AG08396 (cell line): ENCODE results near the gene CNTN4.
"Not testable (repeated sequence)": the region's sequence is repeated elsewhere in the genome, so short reads cannot be mapped to it uniquely, and the experiment has no call there.

Experiments
- DNase-seq: peaks from one replicate; pipeline ENCODE4 v3.0.0; 2012; ENCODE audit warnings: low spot score, mixed read lengths

The CNTN4 gene

DNA sequence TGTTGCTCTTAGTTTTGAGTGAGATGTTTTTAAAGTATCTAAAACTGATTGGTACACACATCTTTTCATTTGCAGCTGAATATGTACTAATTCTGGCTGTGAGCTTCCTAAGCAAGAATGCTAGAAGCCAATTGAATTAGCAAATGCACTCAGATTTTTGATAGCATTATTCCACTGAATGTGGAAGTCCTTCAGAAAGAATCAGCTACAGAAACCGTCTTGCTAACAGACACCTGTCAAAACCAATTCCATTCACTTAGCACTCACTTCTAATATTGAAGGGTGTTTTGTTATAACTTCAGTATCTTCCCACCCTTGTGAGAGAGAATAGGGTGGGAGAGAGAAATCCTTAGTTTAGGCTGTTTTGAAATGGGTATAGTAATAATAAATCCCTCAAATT lies 693.8 kb downstream of the CNTN4 start:
- DNase-seq = no peak

DNA sequence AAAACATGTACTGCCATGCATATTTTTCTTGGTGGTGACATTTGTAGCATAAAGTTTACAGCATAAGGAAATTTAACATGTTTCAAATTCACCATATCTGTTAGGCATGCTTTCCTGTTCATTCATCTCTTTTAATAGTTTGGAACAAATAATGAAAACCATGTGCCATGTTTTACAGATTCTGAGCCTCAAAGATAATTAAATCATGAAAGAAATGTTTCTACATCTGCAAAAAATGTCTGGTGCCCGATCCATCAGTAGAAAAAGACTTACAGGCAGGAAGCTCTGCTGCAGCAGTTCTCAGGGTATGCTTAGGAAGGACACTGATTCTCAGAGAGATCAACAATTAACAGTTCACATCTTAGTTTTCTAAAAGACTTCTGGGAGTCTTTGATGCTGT lies 695.3 kb downstream of the CNTN4 start:
- DNase-seq = no peak

- DNase-seq = no peak
These were observed 703.8 kb downstream of the CNTN4 start for GRCh38 chr3:2802429-2802828.

- no peak for DNase-seq
These were observed 708.8 kb downstream of the CNTN4 start for GRCh38 chr3:2807514-2807913.

DNA sequence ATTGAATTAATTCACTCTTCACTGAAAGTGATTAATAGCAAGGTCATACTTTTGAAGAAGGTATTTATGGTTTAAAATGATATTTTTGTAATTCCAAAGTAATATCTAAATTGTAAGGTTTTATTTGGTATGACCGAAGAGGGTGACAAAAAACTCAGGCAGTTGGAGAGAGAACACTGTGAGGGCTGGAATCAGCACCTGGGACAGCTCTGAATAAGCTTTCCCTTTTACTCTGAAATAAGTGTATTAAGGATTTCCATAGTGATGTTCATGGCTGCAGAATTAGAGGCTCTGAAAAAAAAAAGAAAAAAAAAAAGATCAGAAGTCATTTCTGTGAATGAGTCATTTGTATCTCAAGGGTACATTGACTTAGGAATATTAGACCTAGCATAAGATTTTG lies 712.1 kb downstream of the CNTN4 start:
- DNase-seq = no peak

DNA sequence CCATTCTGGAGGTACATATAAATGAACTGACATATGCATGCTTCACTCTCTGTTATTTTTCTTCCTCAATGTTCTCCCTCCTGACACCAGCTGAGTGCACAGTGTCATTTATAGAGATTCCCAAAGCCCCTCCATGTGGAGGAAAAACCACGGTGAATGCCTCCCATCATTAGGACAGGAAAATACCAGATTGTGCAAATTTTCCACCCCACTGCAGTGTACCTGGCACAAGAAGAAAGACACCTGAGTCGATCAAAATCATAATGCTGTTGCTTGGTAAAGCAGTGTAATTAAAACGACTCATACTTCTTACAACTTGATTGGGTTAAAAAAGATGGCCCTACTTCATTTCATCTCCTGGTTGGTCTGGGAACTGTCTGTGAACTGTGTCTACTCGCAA lies 720.9 kb downstream of the CNTN4 start:
- DNase-seq = no peak

DNA sequence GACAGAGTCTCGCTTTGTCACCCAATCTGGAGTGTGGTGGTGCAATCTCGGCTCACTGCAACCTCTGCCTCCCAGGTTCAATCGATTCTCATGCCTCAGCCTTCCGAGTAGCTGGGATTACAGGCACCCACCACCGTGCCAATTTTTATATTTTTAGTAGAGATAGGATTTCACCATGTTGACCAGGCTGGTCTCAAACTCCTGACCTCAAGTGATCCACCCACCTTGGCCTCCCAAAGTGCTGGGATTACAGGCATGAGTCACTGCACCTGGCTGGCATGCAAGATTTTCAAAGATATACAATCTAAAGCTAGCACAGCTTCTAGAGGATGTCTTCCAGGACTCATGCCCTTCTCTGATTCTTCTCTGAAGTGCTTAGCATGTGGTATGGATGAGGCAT lies 722.3 kb downstream of the CNTN4 start:
- DNase-seq = not testable (repeated sequence)

- no peak for DNase-seq
These were observed 723.9 kb downstream of the CNTN4 start for GRCh38 chr3:2822611-2823010.

- DNase-seq = no peak
These were observed 724.4 kb downstream of the CNTN4 start for GRCh38 chr3:2823031-2823430.

- DNase-seq = no peak
These were observed 725.0 kb downstream of the CNTN4 start for GRCh38 chr3:2823437-2824211.

DNA sequence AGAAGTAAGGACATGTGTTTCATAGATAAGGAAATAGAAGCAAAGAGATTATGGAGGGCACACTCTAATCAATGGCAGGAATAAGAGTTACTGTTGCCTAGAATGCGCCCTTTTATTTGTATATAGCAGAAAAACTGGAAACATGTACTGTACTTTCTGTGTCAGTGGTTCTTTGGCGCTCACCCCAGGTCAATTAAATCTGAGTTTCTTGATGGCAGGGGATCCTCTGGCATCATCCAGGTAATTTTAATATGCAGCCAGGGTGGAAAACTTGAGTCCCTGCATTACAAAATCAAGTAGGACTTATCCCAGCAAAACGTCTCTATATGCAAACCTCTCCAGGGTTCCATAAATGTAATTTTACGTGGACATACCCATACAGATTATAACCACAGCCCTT lies 727.4 kb downstream of the CNTN4 start:
- no peak for DNase-seq

DNA sequence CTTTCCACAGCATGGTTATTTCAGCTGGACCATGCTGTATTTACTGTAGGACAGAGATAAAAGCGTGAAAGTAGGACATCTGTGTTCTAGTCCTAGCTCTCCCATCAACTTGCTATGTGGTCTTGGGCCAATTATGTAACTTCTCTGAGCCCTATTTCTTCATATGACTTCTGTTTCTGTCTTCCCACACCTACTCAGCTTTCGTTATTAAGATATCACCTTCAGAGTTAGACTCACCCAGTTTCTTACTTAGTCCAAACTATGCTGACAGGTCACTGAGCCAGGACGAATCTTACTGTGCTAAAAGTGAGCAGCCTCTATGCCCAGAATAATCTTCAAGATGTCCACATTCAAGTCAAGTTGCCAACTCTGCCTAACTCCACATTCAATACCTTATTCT lies 727.8 kb downstream of the CNTN4 start:
- no peak for DNase-seq

DNA sequence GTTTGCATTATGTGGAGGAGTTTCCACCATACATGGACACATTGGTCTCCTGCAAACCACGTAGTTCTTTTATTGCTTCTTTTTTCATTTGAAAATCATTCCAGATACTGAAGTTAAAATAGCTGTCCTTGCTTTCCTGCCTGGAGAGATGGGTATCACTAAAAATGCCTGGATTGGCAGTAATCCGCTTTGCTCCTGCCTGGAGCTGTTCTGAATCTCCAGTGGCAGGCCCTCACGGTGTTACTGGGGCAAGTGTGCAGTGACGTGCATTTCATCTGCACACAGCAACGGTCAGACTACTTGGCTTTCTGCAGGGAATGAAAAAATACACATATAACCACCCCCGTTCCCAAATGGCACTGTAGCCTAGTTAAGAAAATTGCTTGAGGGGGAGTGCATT lies 738.6 kb downstream of the CNTN4 start:
- no peak for DNase-seq

- no peak for DNase-seq
These were observed 739.2 kb downstream of the CNTN4 start for GRCh38 chr3:2837910-2838309.

GRCh38 chr3:2838546-2839157 lies 740.0 kb downstream of the CNTN4 start:
- no peak for DNase-seq

DNA sequence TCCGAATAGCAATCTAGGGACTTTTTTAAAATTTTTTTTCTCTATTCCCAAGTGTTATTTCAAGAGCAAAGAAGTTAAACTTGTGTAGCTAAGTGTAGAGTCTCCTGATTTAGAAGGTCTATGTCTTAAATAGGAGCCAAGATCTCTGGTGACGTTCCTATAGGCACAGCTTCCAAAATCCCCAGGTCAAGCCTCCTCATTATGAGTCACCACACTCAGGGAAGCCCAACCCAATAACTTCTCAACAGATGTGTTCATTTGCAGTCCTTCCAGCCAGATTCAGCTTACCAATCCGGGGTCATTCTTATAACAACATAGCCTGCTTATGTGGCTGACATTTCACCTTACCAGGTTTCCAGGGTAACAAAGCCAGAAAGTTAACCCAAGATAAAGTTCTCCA lies 741.2 kb downstream of the CNTN4 start:
- DNase-seq = no peak

GRCh38 chr3:2847062-2847841 lies 748.6 kb downstream of the CNTN4 start:
- no peak for DNase-seq

GRCh38 chr3:2849092-2849491 lies 750.4 kb downstream of the CNTN4 start:
- no peak for DNase-seq

DNA sequence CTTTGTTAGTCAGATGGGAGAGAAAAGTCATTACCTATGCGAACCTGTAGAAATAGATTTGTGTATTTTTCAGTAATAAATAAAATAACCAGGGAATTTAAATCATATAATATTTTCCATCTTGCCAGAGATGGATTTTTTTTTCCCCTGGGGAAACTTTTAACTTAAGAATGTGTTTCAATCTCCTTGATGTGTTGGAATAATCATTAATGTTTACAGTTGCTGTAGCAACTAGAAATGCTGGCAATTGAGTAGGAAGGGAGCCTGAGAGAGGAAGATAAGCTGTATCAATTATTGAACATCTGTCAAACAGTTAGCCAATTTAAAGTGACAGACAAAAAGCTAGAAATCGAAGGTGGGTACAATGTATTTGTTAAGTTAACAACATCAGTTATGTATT lies 752.0 kb downstream of the CNTN4 start:
- DNase-seq = no peak

DNA sequence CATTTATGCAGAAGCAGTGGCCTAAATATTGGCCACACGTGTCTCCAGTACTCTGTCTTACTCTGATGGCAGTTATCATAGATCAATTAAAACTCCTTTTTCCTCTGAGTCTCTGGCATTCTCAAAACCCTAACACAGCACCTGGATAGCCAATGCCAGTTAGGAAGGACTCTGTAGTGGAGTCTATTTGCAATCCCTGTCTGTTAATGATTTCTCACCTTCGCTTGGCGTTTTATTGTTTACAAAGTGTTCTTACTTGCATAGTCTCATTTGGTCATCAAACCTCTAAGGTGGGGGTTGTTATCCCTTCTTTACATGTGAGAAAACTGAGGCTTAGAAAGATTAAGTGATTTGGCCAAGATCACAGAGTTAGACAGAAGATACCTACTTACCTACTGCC lies 752.7 kb downstream of the CNTN4 start:
- no peak for DNase-seq

DNA sequence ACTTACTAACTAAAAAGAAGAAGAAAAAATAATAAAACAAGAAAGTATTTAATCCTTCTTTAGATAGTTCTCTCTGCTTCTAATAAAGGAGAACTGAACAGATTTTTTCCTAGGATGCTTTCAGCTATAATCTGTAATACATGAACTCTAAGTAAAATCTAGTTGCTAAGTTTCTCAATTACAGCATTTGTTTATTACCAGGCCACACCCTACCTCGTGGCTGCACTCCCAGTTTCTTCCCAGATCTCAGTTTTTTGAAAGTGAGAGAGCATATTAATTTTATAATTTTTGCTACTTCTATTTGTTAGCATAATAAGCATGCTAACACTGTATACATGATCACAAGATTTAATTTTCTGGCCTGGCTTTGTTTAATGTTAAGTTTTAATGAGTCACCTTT lies 753.2 kb downstream of the CNTN4 start:
- no peak for DNase-seq

DNA sequence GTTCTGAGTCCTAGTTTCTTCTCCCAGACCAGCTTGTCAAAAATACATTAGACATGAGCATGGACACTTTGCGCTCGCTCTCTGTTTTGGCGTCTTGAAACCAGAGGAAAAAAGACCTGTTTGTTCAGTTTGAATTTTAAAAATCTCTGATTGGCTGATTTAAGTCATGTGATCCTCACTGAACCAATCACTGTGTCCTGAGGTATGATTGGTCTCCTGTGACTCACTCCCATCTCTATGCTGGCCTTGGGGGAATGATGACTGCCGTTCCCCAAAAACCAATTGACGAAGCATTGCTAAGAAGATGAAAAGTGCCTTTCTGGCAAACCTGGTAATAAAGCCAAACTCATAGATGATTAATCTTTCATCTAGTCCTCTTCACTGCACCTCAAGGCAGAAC lies 755.0 kb downstream of the CNTN4 start:
- no peak for DNase-seq
